ENCODE results near the gene ZNF668. TPM values are rescaled to one million over a fixed set of nuclear protein-coding genes. Genes with fewer than 3 reads are reported as not detected.

The ZNF668 gene
- total and polyA plus RNA-seq, 2 donors (not counting 1 experiment from before 2014, with no cell fraction given), result 5.8 to 12.0 TPM

DNA sequence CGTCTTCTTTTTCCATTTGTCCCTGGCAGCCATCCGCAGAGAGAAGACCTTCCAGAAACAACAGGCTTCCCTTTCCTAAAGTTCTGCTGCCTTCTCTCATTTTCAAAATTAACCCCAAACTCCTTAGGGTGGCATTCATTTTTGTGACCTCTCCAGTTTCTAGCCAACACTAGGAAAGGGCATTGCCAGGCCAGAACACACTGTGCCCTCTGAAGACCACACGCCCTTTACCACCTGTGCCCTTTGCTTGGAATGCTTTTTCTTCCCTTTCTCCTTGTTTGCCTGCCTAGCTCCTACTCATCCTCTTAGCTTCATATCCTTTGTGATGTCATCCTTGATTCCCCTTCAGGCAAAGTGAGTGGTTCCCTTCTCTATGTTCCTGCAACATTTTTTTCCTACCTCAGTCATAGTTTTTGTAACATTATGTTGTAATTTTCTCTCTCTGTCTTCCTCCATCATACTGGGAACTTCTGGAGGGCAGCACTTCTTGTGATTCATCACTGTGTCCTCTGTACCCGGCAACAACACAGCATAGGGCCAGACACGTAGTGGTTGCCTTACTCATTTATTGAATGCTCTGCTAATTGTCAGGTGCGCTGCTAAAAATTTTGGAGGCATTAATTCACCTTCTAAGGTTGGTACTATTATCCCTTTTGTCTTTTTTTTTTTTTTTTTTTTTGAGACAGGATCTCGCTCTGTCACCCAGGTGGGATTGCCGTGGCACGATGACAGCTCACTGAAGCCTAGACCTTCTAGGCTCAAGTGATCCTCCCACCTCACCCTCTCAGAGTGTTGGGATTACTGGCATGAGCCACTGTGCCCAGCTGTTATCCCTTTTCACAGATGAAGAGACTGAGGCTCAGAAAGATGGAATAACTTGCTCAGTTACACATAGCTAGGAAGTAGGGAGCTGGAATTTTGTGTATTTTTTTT lies 44.4 kb upstream of the ZNF668 start:
- ChIA-PET CTCF (interaction anchor here (1.0 to 3.3 kb wide), 7 partner anchors 9 to 324 kb away, joined by 3 to 24 read pairs (median 4); partner anchors contain the start of genes BCKDK, FUS, ZNF646 and ZNF668), POLR2A (interaction anchor here (0.6 to 3.6 kb wide), 11 partner anchors 11 to 1474 kb away, joined by 3 to 36 read pairs (median 10); partner anchors contain the start of genes FBXL19, FUS, PYCARD and STX4)
- ATAC-seq (ENCODE audit: low read depth), result no peak
- no peaks in the 10 kb centered on the region for H3K27me3 ChIP-seq (replicated peaks in 1 of 4; ENCODE audit: control extremely low read depth in 1 of 4, control insufficient read depth in 3 of 4, insufficient read depth in 4 of 4, low read length in 3 of 4)
- peak overlapping the region; percentile 96 for H3K27ac Mint-ChIP-seq
- peak overlapping the region; percentile 92 for H3K4me3 Mint-ChIP-seq
- peaks cover 26% of the 10 kb centered on the region for H4K20me1 ChIP-seq (ENCODE audit: control insufficient read depth, insufficient read depth, low read length, poor library complexity, severe bottlenecking)
- H3K4me1 Mint-ChIP-seq, result peaks cover 15% of the 10 kb centered on the region
- H3K9ac ChIP-seq (ENCODE audit: low read length), result peak overlapping the region; percentile 92
- no peaks in the 10 kb centered on the region for H3K9me3 ChIP-seq (ENCODE audit: control extremely low read depth in 1 of 3, control insufficient read depth in 2 of 3, insufficient read depth in 1 of 3, low read length in 2 of 3)
- H3K4me3 ChIP-seq (ENCODE audit: control extremely low read depth in 1 of 5, extremely low read depth in 1 of 5, insufficient read depth in 1 of 5, low read depth in 2 of 5, low read length in 4 of 5), result peak overlapping the region; percentile 49 to 83 (median 66)
- DNase-seq, result no peak
- peaks cover 7 to 30% of the 10 kb centered on the region in 2 experiments for H3K36me3 ChIP-seq (replicated peaks in 1 of 2; ENCODE audit: control extremely low read depth in 1 of 2, control insufficient read depth in 1 of 2, extremely low read depth in 1 of 2, insufficient read depth in 2 of 2, low read length in 1 of 2)
- H2AFZ ChIP-seq (ENCODE audit: insufficient read depth, low read depth, low read length, poor library complexity, severe bottlenecking), result peak overlapping the region; percentile 80
- intact Hi-C loops (cut with micrococcal nuclease), result no loop called here
- WGBS (ENCODE audit: insufficient coverage), result 39% methylated on average over 5 of the region's 9 CpGs
- no peaks in the 10 kb centered on the region for H3K27me3 Mint-ChIP-seq
- peak overlapping the region; percentile 72 for H3K4me2 ChIP-seq (replicated peaks; ENCODE audit: low read depth, low read length, poor library complexity, severe bottlenecking)
- peak overlapping the region; percentile 72 to 95 for H3K27ac ChIP-seq (ENCODE audit: low read length in 2 of 2)
- TF ChIP-seq, protein P1, sequence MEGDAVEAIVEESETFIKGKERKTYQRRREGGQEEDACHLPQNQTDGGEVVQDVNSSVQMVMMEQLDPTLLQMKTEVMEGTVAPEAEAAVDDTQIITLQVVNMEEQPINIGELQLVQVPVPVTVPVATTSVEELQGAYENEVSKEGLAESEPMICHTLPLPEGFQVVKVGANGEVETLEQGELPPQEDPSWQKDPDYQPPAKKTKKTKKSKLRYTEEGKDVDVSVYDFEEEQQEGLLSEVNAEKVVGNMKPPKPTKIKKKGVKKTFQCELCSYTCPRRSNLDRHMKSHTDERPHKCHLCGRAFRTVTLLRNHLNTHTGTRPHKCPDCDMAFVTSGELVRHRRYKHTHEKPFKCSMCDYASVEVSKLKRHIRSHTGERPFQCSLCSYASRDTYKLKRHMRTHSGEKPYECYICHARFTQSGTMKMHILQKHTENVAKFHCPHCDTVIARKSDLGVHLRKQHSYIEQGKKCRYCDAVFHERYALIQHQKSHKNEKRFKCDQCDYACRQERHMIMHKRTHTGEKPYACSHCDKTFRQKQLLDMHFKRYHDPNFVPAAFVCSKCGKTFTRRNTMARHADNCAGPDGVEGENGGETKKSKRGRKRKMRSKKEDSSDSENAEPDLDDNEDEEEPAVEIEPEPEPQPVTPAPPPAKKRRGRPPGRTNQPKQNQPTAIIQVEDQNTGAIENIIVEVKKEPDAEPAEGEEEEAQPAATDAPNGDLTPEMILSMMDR (IDR thresholded peaks at IDR 0.05), result no peak
- no peak for TF ChIP-seq EZH2 (IDR thresholded peaks at IDR 0.05; ENCODE audit: borderline replicate concordance, insufficient read depth, low read depth, low read length, poor library complexity, severe bottlenecking)
- H3K9me3 Mint-ChIP-seq (ENCODE audit: insufficient read depth), result no peaks in the 10 kb centered on the region
- peaks cover 10 to 20% of the 10 kb centered on the region in 2 donors for H3K4me1 ChIP-seq (ENCODE audit: control insufficient read depth in 2 of 2, insufficient read depth in 2 of 2, low read length in 2 of 2)
- peaks cover 44% of the 10 kb centered on the region for H3K79me2 ChIP-seq (ENCODE audit: control insufficient read depth, insufficient read depth, low read length)
